Measurements from ENCODE around the gene TUSC2.

- TF ChIP-seq CTCF (IDR thresholded peaks at IDR 0.05) (no peak), POLR2A (IDR thresholded peaks at IDR 0.05) (peak in 1 of 2 donors; percentile 13)
These were observed 29.5 kb upstream of the TUSC2 start for GRCh38 chr3:50357481-50357880.

Measured in adrenal gland (tissue), 5 donors.